HG02870 (cell line): ENCODE measurements around the gene SECISBP2L.
"Not testable (repeated sequence)": the region's sequence is repeated elsewhere in the genome, so short reads cannot be mapped to it uniquely, and the experiment has no call there.

Experiments
- ATAC-seq: cut with Tn5 transposase; IDR thresholded peaks from one replicate; pipeline ENCODE4 v1.9.1; 2021; ENCODE audit warnings: mild to moderate bottlenecking, moderate library complexity; ENCODE audit not compliant: unreplicated experiment

SECISBP2L gene

GRCh38 chr15:49015896-49016295, 30.4 kb downstream of the SECISBP2L start:
- no peak for ATAC-seq

- no peak for ATAC-seq
These were observed 46.9 kb downstream of the SECISBP2L start for GRCh38 chr15:48999314-48999713.

GRCh38 chr15:48996276-48996675, 50.0 kb downstream of the SECISBP2L start:
- no peak for ATAC-seq

- no peak for ATAC-seq
These were observed 52.9 kb downstream of the SECISBP2L start for GRCh38 chr15:48993380-48993779.

- ATAC-seq = peak; percentile 95
These were observed 53.7 kb downstream of the SECISBP2L start for GRCh38 chr15:48992545-48992944.

- no peak for ATAC-seq
These were observed 54.1 kb downstream of the SECISBP2L start for GRCh38 chr15:48992096-48992495.

GRCh38 chr15:48989170-48989569, 57.1 kb downstream of the SECISBP2L start:
- ATAC-seq = no peak

- no peak for ATAC-seq
These were observed 59.1 kb downstream of the SECISBP2L start for GRCh38 chr15:48987142-48987541.

GRCh38 chr15:48986240-48986639, 60.0 kb downstream of the SECISBP2L start:
- no peak for ATAC-seq

GRCh38 chr15:48985516-48985915, 60.7 kb downstream of the SECISBP2L start:
- no peak for ATAC-seq

GRCh38 chr15:48984811-48985352, 61.4 kb downstream of the SECISBP2L start:
- no peak for ATAC-seq

- no peak for ATAC-seq
These were observed 62.1 kb downstream of the SECISBP2L start for GRCh38 chr15:48984021-48984710.

- ATAC-seq = no peak
These were observed 62.9 kb downstream of the SECISBP2L start for GRCh38 chr15:48983300-48983699.

- no peak for ATAC-seq
These were observed 64.3 kb downstream of the SECISBP2L start for GRCh38 chr15:48981941-48982340.

- ATAC-seq = no peak
These were observed 67.6 kb downstream of the SECISBP2L start for GRCh38 chr15:48978638-48979037.

GRCh38 chr15:48976444-48977088, 69.7 kb downstream of the SECISBP2L start:
- ATAC-seq = no peak

GRCh38 chr15:48975472-48976419, 70.5 kb downstream of the SECISBP2L start:
- peak; percentile 92 for ATAC-seq

GRCh38 chr15:48974882-48975281, 71.4 kb downstream of the SECISBP2L start:
- no peak for ATAC-seq

- ATAC-seq = no peak
These were observed 73.3 kb downstream of the SECISBP2L start for GRCh38 chr15:48972750-48973503.

- not testable (repeated sequence) for ATAC-seq
These were observed 75.3 kb downstream of the SECISBP2L start for GRCh38 chr15:48970926-48971325.
